ENCODE measurements around the gene RYR2. TPM values are rescaled to one million over a fixed set of nuclear protein-coding genes. Genes with fewer than 3 reads are reported as not detected.
"Not testable (repeated sequence)": the region's sequence is repeated elsewhere in the genome, so short reads cannot be mapped to it uniquely, and the experiment has no call there.

The RYR2 gene
- total RNA-seq, 1 donor from 2014 or later, result 828 TPM

DNA sequence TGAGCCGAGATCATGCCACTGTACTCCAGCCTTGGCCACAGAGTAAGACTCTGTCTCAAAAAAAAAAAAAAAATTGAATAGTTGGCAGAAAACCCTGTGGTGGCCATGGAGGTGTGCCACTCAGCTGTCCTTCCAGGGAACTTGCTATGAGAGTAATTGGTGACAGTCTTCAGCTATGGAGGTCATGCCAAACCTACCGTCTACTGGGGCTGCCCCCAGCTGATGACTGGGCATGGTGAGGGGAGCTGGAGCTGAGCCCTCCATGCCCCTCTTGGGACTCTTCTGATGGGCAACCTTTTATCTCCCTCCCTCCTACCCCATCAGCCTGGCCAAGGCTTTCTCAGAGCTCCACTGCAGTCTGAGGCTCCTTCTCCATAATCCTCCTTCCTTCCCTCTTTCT, 84.2 kb downstream of the RYR2 start:
- no peak for DNase-seq
- intact Hi-C loops (cut with micrococcal nuclease), result no loop called here
- ATAC-seq, result peak; percentile 36

DNA sequence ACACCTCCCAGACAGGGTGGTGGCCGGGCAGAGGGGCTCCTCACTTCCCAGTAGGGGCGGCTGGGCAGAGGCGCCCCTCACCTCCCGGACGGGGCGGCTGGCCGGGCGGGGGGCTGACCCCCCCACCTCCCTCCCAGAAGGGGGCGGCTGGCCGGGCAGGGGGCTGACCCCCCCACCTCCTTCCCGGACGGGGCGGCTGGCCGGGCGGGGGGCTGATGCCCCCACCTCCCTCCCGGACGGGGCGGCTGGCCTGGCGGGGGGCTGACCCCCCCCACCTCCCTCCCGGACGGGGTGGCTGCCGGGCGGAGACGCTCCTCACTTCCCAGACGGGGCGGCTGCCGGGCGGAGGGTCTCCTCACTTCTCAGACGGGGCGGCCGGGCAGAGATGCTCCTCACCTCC, 85.3 kb downstream of the RYR2 start:
- DNase-seq; ATAC-seq; intact Hi-C loops (cut with micrococcal nuclease): not testable (repeated sequence)

DNA sequence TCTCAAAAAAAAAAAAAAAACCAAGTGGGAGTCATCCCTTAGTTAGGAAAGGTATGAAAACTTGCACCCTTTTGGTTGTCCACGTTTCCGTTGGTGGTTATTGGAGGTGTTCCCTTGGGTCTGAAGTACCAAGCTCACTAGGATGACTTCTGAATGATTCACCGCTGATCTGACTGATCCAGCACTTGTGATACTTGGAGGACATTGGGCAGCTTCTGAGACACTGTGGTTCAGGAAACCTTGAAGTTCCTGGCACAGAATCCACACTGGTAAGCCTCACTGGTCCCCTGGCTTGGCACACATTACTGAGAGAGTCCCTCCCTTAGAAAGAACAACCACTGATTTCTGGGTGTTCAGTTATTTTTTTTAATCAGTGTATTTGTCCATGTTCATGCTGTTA, 91.9 kb downstream of the RYR2 start:
- ATAC-seq, result peak; percentile 3
- no peak for DNase-seq
- intact Hi-C loops (cut with micrococcal nuclease), result no loop called here

DNA sequence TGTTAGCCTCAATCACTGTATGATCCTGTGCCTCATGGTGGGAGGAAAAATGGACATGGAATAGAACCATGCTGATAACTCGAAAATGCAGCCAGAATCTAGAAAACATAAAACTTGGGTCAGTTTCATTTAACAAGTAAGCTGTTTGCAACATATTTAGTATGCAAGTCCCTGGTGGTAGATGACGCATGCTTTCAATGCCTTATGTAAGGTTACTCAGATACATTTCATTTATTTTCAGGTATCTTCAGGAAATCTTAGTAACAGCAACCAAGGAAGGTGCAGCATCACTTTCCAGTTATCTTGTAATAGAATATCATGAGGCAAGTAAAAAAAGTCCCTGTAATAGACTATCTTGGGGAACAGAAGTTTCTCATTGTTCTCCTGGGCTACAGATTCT, 92.9 kb downstream of the RYR2 start:
- intact Hi-C loops (cut with micrococcal nuclease), result no loop called here
- DNase-seq, result no peak
- ATAC-seq, result no peak

DNA sequence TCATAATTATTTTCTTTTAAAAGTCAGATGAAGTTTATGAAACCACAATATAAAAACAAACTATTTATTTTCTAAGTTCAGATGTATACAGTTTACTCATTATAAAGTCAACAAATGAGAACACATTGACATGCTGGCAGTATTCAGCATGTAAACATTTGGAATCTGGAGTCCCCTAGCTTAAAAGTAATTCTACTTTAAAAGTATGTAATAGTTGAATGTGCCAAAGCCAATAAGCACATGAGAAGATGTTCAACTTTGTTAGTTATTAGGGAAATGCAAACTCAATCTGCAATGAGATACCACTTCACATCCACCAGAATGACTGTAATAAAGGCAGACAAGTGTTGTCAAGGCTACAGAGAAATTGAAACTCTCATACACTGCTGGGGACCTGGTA, 96.6 kb downstream of the RYR2 start:
- intact Hi-C loops (cut with micrococcal nuclease), result no loop called here
- DNase-seq (no peak), ATAC-seq (no peak)

DNA sequence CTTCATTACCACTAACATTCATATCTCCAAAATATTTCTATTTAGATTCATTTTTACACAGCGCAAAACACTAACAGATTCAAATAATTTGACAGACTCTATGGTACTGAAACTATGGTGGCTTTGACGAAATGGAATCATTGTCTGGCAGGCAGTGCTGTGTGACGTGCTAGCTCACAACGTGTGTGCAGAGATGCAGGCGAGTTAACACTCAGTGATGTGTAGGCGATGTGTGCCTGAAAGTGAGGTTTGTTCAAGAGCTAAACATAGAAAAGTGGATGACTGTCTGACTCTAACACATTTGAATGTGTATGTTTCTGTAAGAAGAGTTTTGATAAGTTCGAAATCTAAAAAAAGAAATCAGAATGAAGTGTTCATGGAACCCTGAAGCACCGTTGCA, 97.7 kb downstream of the RYR2 start:
- ATAC-seq, result peak; percentile 2
- intact Hi-C loops (cut with micrococcal nuclease), result no loop called here
- DNase-seq, result no peak

DNA sequence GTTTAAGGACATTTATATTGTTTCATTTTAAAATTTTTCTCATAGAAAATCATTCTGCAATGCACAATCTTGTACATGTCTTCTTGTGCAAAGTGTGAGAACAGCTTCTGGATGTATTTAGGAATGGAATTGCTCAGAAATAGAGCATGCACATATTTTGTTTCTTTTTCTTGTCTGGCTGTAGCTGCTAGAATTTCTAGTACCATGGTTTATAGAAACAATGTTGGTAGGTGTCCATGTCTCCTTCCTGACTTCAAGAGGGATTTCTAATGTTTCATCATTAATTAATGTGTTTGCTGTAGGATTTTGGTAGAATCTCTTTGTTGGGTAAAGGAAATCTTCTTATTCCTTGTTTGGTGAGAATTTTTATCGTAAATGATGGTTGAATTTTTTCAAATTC, 99.0 kb downstream of the RYR2 start:
- ATAC-seq, result no peak
- DNase-seq, result no peak
- intact Hi-C loops (cut with micrococcal nuclease), result no loop called here

DNA sequence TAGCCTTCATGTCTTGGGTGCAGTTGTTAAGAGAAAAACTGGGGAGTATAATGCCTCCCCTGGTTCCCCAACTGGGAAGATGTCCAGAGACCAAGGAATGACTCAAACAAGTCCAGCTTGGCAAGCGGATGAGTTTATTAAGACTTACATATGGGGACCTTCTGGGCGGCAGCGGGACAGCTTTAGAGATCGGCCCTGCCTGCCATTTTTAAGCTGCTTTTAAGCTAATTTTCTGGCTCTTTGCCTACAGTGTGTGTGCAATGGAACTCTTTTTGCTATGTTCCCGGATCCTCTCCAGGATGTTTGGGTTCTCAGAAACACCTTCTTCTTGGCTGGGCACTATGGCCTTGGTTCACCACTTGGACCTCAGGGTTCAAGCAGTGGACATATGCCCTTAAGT, 99.5 kb downstream of the RYR2 start:
- ATAC-seq, result peak; percentile 3
- intact Hi-C loops (cut with micrococcal nuclease), result no loop called here
- no peak for DNase-seq

DNA sequence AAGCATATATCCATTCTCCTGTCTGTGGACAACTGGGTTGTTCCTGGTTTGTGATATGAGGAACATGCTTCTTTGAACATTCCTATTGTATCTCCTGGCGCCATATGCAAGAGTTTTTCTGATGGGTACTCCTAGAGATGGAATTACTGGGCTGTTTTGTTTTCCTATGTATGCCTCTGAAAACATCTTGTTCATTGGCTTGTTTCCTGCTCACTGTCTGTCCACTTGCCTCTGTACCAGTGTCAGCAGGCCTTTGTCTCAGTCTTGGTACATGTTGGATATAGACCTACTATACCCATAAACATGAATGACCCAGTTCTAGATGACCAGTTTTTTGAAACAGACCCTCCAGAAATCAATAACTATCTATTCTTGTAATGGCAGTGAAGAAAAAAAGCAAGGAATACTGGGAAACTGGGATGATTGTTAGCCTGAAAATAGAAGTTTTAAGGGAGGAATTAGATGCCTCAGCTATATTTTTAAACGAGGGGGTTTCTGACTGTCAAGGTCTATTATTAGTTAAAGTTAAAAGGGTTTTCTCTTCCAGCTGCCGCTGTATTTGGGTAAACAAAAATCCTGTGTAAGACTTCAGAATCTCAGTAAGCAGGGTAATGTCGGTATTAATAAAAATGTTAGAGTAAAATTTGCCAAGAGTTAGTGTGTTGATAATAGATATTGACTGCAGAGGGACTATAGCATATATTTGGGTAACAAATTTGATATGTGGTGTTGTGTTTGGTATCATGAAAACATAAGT, 103.6 kb downstream of the RYR2 start:
- ATAC-seq (peak; percentile 8), DNase-seq (no peak)
- intact Hi-C loops (cut with micrococcal nuclease), result no loop called here

DNA sequence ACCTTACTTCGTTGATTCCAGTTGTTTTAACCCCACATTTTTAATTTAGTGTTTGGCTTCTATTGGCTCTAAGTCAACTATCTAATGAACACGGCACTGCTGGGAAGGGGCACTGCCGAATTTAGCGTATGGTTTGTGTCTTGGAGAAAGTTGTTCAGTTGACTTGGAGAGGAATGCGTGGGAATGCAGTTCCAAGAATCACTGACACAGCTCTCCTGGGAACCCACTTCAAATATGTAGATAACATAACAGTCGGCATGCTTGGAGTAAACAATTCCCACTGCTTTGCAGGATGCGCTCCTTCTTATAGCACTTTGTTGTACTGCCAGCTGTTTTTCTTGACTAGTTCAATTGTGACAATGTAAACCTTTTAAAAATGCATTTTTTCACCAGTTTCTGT, 104.3 kb downstream of the RYR2 start:
- intact Hi-C loops (cut with micrococcal nuclease), result no loop called here
- DNase-seq (no peak), ATAC-seq (peak; percentile 32)

DNA sequence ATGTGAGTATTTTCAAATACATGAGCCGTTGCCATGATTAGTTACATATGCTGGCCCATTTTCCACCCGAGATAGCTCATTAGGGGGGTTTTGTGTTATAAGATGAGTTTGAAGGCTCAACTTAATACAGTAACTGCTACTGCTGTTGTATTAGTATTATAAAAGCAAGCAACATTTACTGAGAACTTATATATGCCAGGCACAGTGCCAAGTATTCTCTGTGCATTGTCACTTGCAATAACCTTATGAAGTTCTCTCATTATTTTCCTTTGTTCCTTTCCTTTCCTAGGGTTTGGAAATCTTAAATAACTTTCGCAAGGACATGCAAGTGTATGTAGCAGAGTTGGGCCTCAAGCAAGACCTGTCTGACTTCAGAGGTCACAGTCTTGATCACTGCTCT, 107.9 kb downstream of the RYR2 start:
- intact Hi-C loops (cut with micrococcal nuclease), result no loop called here
- DNase-seq (no peak), ATAC-seq (peak; percentile 2)

DNA sequence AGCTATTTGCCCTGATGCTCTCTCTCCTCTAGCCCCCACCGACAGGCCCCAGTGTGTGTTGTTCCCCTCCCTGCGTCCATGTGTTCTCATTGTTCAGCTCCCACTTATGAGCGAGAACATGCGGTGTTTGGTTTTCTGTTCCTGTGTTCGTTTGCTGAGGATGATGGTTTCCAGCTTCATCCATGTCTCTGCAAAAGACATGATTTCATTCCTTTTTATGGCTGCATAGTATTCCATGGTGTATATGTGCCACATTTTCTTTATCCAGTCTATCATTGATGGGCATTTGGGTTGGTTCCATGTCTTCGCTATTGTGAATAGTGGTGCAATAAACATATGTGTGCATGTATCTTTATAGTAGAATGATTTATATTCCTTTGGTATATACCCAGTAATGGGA, 110.0 kb downstream of the RYR2 start:
- DNase-seq; intact Hi-C loops (cut with micrococcal nuclease): not testable (repeated sequence)
- ATAC-seq, result peak; percentile 1

DNA sequence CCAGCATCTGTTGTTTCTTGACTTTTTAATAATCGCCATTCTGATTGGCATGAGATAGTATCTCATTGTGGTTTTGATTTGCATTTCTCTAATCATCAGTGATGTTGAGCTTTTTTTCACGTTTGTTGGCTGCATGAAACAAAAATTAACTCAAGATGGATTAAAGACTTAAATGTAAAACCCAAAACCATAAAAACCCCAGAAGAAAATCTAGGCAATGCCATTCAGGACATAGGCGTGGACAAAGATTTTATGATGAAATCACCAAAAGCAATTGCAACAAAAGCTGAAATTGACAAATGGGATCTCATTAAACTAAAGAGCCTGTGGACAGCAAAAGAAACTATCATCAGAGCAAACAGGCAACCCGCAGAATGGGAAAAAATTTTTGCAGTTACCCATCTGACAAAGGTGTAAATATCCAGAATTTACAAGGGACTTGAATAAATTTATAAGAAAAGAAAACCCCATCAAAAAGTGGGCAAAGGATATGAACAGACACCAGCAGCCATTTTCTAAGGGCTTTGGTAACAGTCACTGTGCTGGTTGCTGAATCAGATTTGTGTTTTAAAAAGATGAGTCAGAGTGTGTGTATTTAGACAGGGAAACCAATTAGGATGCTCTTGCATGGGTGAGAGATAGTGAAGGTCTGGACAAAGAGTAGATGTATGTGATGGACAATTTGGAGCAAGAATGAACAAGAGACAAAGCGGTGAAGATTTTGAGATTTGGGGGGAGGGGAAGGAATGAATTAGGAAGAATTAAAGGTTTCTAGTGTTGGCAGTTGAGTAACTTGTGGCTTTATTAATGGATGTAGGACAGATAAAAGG, 110.7 kb downstream of the RYR2 start:
- intact Hi-C loops (cut with micrococcal nuclease), result no loop called here
- DNase-seq (no peak), ATAC-seq (no peak)

DNA sequence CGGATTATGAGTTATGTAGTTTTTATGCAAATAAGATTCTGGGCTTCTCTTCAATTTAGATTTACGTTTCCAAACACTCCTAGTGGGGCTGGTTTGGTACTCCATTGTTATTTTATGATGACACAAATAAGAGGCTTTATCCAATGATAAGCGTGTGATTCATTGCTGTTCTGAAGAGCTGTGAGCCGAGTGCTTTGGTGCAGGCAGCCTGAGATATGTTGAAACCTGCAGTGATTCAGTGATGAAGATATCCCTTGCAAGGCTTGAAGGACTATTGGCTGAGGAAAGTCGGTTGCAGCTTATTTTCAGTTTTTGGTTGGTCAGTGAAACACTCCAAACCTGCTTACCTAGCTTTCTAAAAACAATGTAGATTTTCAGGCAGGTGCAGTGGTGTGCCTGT, 112.2 kb downstream of the RYR2 start:
- ATAC-seq, result peak; percentile 4

DNA sequence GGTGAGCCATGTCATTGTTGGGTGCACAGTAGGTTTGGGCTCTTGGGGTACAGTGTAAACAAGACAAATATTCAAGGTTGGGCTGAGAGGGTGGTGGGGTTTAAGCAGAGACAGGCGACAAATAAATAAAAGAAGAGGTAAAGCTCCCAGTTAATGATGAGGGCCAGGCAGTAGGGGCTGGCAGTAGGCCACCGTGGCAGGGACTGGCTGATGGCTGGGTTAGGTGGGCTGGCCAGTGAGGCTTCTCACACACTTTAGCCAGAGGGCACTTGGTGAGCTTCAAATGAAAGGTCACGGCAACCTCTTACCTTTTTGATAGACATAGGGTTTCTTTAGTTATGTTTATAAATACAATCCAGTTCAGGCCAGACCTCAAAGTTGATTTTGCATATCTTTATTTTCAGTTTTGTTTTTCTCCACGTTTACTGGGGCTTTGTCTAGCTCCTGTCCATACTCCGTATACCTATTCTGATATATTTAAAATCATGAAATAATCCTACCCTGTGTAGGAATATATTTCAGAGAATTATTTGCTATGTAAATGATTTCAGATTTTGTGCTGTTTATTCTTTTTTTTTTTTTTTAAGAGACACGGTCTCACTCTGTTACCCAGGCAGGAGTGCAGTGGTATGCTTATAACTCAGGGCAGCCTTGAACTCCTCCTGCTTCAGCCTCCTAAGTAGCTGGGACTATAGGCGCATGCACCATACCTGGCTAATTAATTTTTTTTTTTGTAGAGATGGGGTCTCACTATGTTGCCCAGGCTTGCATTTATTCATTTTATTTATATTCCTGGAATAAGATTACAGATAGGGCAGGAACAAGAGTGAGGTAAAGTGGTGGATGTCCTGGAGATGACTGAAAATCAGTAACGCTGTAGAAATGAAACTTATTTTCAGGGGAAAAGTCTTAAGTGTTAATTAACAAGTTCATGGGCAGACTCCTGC, 122.7 kb downstream of the RYR2 start:
- intact Hi-C loops (cut with micrococcal nuclease), result no loop called here
- DNase-seq, result peak; percentile 55
- peak; percentile 30 for ATAC-seq

More for the DNA sequence above, 112.2 kb downstream of the RYR2 start:
- no peak for DNase-seq
- intact Hi-C loops (cut with micrococcal nuclease), result no loop called here

DNA sequence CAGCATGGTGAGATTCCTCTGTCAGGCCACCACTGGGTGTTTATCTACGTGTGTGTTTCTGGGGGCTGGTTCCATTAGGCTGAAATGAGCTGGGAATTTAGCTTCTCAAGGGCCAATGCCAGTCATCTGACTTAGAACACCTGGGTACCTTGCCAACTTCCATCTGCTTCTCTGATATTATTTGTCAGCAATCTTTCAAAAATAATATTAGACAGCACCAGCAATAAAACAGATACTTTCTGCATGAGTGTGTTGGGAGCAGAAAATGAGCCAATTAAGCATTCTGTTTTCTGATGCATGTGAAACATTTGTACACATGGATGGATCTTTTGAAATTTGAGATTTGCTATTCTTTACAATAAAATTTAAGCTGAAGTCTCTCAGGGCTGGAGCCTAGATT, 124.1 kb downstream of the RYR2 start:
- peak; percentile 7 for ATAC-seq
- DNase-seq, result no peak
- intact Hi-C loops (cut with micrococcal nuclease), result no loop called here

DNA sequence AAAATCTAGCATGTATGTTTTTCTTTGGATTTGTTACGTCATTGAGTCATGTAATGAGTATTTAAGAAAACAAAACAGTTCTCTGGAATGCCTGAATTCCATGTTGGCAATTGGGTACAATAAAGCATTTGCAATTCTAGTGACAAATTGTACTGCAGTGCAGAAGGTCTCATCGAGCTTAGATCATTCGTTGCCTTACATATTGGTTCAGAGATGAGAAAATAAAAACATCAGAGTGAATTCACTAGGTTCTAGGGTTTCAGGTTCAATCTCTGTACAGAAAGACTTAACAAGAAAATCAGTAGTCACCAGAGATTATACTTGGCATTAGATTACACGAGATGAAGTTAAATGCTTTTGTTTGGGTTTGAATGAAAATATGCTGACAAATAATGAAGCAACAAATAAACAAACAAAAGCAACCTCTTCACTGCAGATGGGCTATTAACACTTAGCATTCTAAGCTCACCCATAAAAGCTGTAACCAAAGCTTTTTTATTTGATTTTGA, 124.7 kb downstream of the RYR2 start:
- DNase-seq (no peak), ATAC-seq (no peak)
- intact Hi-C loops (cut with micrococcal nuclease), result no loop called here

DNA sequence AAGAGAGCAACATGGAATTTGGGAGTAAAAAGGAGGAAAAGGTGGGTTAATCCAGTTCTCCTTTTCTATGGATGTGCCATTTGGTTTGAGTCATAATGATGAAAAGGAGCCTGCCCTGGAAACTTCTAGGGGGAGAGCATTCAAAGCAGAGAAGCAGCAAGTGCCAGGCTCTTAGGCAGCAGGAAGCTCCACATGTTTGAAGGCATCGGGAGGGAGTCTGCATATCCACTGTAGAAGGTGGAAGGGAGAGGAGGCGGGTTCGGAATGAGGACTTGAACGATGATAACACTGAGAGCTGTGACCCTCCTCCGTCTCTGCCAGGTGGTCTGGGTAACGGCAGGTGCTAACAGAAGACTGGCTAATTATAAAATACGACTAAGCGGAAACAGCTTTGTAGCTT, 128.2 kb downstream of the RYR2 start:
- DNase-seq, result no peak
- ATAC-seq, result peak; percentile 7
- intact Hi-C loops (cut with micrococcal nuclease), result no loop called here

DNA sequence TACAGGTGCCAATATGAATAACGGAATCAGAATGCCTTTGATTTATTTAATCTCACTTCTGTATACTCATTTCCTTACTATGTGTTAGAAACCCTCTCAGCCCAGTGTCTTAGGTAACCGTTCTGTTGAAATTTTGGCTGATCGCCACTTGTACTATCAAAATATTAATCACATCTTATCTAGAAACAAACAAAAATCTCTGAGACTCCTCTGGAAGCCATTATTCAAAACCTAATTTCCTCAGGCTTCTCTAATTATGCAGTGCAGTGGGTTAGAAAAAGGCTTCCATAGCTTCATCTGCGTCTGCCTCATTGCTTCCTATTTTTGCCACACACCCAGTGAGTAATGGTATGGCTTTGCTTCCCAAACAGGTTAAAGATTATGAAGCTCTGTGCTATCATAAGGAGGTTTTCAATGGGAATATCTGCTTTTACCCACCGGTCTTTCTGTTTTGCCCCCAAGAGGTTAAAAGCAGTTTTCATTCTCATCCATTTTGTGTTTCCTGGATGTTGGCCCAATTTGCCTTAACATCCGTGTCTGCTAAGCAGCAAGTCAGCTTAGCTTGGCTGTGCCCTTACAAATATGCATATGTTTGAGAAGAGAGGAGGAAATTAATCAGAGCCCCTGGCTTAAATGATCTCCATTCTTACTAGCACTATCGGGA, 129.6 kb downstream of the RYR2 start:
- intact Hi-C loops (cut with micrococcal nuclease), result no loop called here
- DNase-seq (no peak), ATAC-seq (peak; percentile 1)

All from left ventricle myocardium superior (tissue), 1 donor.